Activated T-cell treated with anti-CD3 and anti-CD28 coated beads, Interleukin-2, amount 50 U/mL, for 24 hours (primary cell): Measurements from ENCODE around the gene CACNA1C.
"Not testable (repeated sequence)": the region's sequence is repeated elsewhere in the genome, so short reads cannot be mapped to it uniquely, and the experiment has no call there.

Experiments used
- DNase-seq: peaks from one replicate; pipeline ENCODE4 v3.0.0-alpha.2; 2020
- H3K27ac Mint-ChIP-seq: 2 replicates; pipeline ENCODE4 v1.8.0; 2020; ENCODE audit warnings: mild to moderate bottlenecking, mixed read lengths
- H3K27me3 Mint-ChIP-seq: 2 replicates; pipeline ENCODE4 v1.8.0; 2020; ENCODE audit warnings: mixed read lengths
- H3K36me3 Mint-ChIP-seq: 2 replicates; pipeline ENCODE4 v1.8.0; 2020; ENCODE audit warnings: low read depth, mixed read lengths
- H3K4me1 Mint-ChIP-seq: 2 replicates; pipeline ENCODE4 v1.8.0; 2020; ENCODE audit warnings: low read depth, mixed read lengths
- H3K4me3 Mint-ChIP-seq: 2 replicates; pipeline ENCODE4 v1.8.0; 2020; ENCODE audit warnings: mild to moderate bottlenecking, moderate library complexity, mixed read lengths
- H3K9me3 Mint-ChIP-seq: 2 replicates; pipeline ENCODE4 v1.8.0; 2020; ENCODE audit warnings: mixed read lengths

The CACNA1C gene

GRCh38 chr12:2673966-2674810, 621.4 kb downstream of the CACNA1C start:
- no peak overlapping the region for H3K27ac Mint-ChIP-seq
- H3K36me3 Mint-ChIP-seq: peaks cover 5% of the 10 kb centered on the region
- no peak overlapping the region for H3K4me3 Mint-ChIP-seq

GRCh38 chr12:2675776-2676175, 623.0 kb downstream of the CACNA1C start:
- Mint-ChIP-seq H3K36me3 (no peaks in the 10 kb centered on the region), H3K9me3 (no peaks in the 10 kb centered on the region), H3K27ac (no peak overlapping the region), H3K27me3 (no peaks in the 10 kb centered on the region), H3K4me1 (no peaks in the 10 kb centered on the region), H3K4me3 (no peak overlapping the region)
- DNase-seq: no peak

More at GRCh38 chr12:2673966-2674810, 621.4 kb downstream of the CACNA1C start:
- DNase-seq: no peak
- no peaks in the 10 kb centered on the region for H3K27me3 Mint-ChIP-seq
- H3K4me1 Mint-ChIP-seq: no peaks in the 10 kb centered on the region
- H3K9me3 Mint-ChIP-seq: no peaks in the 10 kb centered on the region

- Mint-ChIP-seq H3K27me3 (no peaks in the 10 kb centered on the region), H3K36me3 (no peaks in the 10 kb centered on the region), H3K4me1 (peaks cover 1% of the 10 kb centered on the region), H3K27ac (no peak overlapping the region), H3K4me3 (no peak overlapping the region), H3K9me3 (no peaks in the 10 kb centered on the region)
- DNase-seq: no peak
Measured at GRCh38 chr12:2677142-2677880, 624.5 kb downstream of the CACNA1C start.

GRCh38 chr12:2678426-2678825, 625.6 kb downstream of the CACNA1C start:
- Mint-ChIP-seq H3K4me1 (peaks cover 9% of the 10 kb centered on the region), H3K36me3 (no peaks in the 10 kb centered on the region), H3K27me3 (no peaks in the 10 kb centered on the region), H3K4me3 (no peak overlapping the region), H3K9me3 (no peaks in the 10 kb centered on the region), H3K27ac (no peak overlapping the region)
- DNase-seq: no peak

GRCh38 chr12:2679068-2679815, 626.5 kb downstream of the CACNA1C start:
- no peaks in the 10 kb centered on the region for H3K9me3 Mint-ChIP-seq
- H3K27me3 Mint-ChIP-seq: no peaks in the 10 kb centered on the region
- H3K27ac Mint-ChIP-seq: no peak overlapping the region

GRCh38 chr12:2679816-2680675, 627.3 kb downstream of the CACNA1C start:
- no peaks in the 10 kb centered on the region for H3K9me3 Mint-ChIP-seq
- DNase-seq: no peak

More at GRCh38 chr12:2679068-2679815, 626.5 kb downstream of the CACNA1C start:
- no peaks in the 10 kb centered on the region for H3K36me3 Mint-ChIP-seq
- H3K4me1 Mint-ChIP-seq: peaks cover 11% of the 10 kb centered on the region
- no peak overlapping the region for H3K4me3 Mint-ChIP-seq
- no peak for DNase-seq

GRCh38 chr12:2680676-2681039, 627.9 kb downstream of the CACNA1C start:
- Mint-ChIP-seq H3K27ac (no peak overlapping the region), H3K9me3 (no peaks in the 10 kb centered on the region), H3K4me3 (no peak overlapping the region), H3K4me1 (peaks cover 11% of the 10 kb centered on the region), H3K27me3 (no peaks in the 10 kb centered on the region), H3K36me3 (no peaks in the 10 kb centered on the region)
- no peak for DNase-seq

More at GRCh38 chr12:2679816-2680675, 627.3 kb downstream of the CACNA1C start:
- H3K4me1 Mint-ChIP-seq: peaks cover 11% of the 10 kb centered on the region
- no peak overlapping the region for H3K4me3 Mint-ChIP-seq
- H3K27ac Mint-ChIP-seq: no peak overlapping the region
- no peaks in the 10 kb centered on the region for H3K36me3 Mint-ChIP-seq
- H3K27me3 Mint-ChIP-seq: no peaks in the 10 kb centered on the region

- Mint-ChIP-seq H3K36me3 (no peaks in the 10 kb centered on the region), H3K4me3 (no peak overlapping the region), H3K27ac (no peak overlapping the region), H3K27me3 (no peaks in the 10 kb centered on the region), H3K9me3 (no peaks in the 10 kb centered on the region), H3K4me1 (peaks cover 11% of the 10 kb centered on the region)
- no peak for DNase-seq
Measured at GRCh38 chr12:2681450-2682205, 628.8 kb downstream of the CACNA1C start.

- H3K4me3 Mint-ChIP-seq: no peak overlapping the region
- no peaks in the 10 kb centered on the region for H3K9me3 Mint-ChIP-seq
- no peak for DNase-seq
- no peaks in the 10 kb centered on the region for H3K36me3 Mint-ChIP-seq
- peaks cover 11% of the 10 kb centered on the region for H3K4me1 Mint-ChIP-seq
- H3K27ac Mint-ChIP-seq: peak overlapping the region; percentile 85
- no peaks in the 10 kb centered on the region for H3K27me3 Mint-ChIP-seq
Measured at GRCh38 chr12:2682296-2683251, 629.8 kb downstream of the CACNA1C start.

- Mint-ChIP-seq H3K27ac (peak overlapping the region; percentile 85), H3K4me3 (no peak overlapping the region), H3K36me3 (no peaks in the 10 kb centered on the region), H3K27me3 (no peaks in the 10 kb centered on the region), H3K4me1 (peaks cover 11% of the 10 kb centered on the region), H3K9me3 (no peaks in the 10 kb centered on the region)
- no peak for DNase-seq
Measured at GRCh38 chr12:2683283-2684025, 630.7 kb downstream of the CACNA1C start.

GRCh38 chr12:2684026-2684325, 631.2 kb downstream of the CACNA1C start:
- H3K27ac Mint-ChIP-seq, H3K4me3 Mint-ChIP-seq, H3K36me3 Mint-ChIP-seq, H3K9me3 Mint-ChIP-seq, H3K27me3 Mint-ChIP-seq, DNase-seq: not testable (repeated sequence)
- peaks cover 12% of the 10 kb centered on the region for H3K4me1 Mint-ChIP-seq

GRCh38 chr12:2685620-2686279, 633.0 kb downstream of the CACNA1C start:
- not testable (repeated sequence) for H3K27ac Mint-ChIP-seq, H3K4me3 Mint-ChIP-seq, H3K36me3 Mint-ChIP-seq, H3K9me3 Mint-ChIP-seq, H3K27me3 Mint-ChIP-seq, DNase-seq
- H3K4me1 Mint-ChIP-seq: peaks cover 27% of the 10 kb centered on the region
